Stimulated activated CD8-positive, alpha-beta memory T cell treated with anti-CD3 and anti-CD28 coated beads, Interleukin-12 subunit alpha, Interleukin-12 subunit beta, amount 100 ng/mL, for 24 hours (primary cell): ENCODE data around the gene ISG15.
A peak's percentile ranks its signal among the peaks of the same experiment; 100 is the strongest.
"Not testable (repeated sequence)": the region's sequence is repeated elsewhere in the genome, so short reads cannot be mapped to it uniquely, and the experiment has no call there.

Experiments used
- DNase-seq: peaks from one replicate; pipeline ENCODE4 v3.0.0-alpha.2; 2020; ENCODE audit errors: extremely low read depth

The ISG15 gene

DNA sequence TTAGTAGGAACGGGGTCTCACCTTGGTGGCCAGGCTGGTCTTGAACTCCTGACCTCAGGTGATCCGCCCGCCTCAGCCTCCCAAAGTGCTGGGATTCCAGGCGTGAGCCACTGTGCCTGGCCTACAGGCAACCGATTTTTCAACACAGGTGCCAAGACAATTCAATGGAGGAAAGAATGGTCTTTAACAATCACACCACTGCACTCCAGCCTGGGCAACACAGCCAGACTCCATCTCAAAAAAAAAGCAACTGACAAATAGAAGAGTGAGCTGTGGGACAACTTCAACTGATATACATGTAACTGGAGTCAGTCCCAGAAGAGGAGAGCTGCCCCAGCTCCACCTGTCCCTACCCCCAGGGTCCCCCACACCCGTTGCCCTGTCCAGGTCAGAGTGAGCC is 18.8 kb upstream of the ISG15 start:
- DNase-seq = not testable (repeated sequence)

DNA sequence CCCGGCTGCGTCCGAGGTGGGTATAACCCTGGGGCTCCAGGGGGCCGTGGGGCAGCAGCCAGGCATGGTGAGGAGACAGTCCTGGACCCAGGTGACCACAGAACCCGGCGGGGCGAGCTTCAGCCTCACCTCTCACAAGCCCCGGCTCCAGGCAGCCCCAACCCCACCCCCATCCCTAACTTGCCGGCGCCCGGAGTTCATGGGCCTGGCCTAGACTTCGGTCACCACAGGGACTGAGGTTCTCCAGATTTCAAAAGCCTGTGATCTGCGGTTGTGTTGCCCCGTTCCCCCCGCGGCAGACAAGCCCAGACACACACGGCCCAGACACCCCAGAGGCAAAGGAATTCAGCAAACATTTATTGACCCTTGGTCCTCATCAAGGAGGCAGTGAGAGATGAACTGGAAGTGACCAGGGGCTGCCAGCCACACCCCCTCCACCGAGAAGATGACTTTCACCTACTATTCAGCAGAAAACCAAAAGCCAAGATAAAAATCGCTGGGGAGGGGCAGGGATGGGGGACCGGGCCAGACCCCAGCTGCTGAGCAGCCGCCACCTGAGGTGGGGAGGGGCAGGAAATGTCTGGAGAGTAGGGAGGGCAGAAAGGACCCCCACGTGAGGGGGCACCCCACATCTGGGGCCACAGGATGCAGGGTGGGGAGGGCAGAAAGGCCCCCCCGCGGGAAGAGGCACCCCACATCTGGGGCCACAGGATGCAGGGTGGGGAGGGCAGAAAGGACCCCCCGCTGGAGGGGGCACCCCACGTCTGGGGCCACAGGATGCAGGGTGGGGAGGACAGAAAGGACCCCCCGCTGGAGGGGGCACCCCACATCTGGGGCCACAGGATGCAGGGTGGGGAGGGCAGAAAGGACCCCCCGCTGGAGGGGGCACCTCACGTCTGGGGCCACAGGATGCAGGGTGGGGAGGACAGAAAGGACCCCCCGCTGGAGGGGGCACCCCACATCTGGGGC is 17.3 kb upstream of the ISG15 start:
- DNase-seq = no peak

DNA sequence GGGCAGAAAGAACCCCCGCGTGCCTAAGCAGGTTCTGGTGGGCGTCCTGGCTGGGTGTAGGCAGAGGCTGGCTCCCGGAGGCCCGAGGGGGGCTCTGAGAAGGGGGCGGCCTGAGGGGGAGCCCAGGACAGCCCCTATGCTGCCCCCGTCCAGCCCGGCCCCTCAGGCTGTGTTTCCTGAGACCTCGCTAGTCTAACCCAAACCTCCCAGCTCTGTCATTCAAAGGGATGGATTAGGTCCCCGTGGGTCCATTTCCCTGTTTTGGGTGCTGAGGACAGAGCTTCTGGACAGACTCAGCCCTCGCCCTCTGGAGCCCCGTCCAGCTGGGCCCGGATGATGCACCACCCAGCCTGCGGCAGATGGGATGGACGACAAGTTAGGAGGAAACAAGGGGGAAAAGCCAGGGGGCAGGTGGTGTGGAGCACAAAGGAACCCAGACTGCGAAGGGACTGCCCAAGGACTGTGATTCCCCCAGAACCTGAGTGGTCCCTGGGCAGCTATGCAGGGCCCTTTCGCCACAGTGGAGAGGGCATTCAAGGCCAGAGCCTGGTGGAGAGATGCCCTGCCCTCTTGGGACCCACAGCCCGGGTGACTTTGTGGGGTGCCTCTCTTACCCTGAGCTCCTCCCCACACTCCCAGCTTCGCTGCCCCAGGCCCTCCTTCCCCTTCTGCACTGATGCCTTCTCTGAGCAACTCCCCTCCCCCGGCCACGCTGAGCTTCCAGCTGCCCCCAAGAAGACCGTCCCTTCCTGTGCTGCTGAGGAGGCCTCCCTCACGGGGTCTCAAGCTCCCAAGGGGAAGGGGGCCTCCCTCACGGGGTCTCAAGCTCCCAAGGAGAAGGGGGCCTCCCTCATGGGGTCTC is 16.2 kb upstream of the ISG15 start:
- no peak for DNase-seq

DNA sequence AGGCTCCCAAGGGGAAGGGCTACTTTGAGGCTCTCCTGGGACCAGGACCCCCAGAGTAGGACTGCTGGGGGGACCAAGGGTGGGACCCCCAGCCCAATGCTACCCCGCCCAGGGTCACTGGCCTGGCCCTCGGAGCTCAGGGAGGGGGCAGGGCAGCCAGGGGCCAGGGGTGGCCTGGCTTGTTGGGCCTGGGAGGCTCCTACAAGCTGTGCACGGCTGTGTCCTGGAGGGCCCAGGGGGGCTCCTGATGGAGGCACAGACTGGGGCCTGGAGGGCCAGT is 15.6 kb upstream of the ISG15 start:
- DNase-seq = no peak

DNA sequence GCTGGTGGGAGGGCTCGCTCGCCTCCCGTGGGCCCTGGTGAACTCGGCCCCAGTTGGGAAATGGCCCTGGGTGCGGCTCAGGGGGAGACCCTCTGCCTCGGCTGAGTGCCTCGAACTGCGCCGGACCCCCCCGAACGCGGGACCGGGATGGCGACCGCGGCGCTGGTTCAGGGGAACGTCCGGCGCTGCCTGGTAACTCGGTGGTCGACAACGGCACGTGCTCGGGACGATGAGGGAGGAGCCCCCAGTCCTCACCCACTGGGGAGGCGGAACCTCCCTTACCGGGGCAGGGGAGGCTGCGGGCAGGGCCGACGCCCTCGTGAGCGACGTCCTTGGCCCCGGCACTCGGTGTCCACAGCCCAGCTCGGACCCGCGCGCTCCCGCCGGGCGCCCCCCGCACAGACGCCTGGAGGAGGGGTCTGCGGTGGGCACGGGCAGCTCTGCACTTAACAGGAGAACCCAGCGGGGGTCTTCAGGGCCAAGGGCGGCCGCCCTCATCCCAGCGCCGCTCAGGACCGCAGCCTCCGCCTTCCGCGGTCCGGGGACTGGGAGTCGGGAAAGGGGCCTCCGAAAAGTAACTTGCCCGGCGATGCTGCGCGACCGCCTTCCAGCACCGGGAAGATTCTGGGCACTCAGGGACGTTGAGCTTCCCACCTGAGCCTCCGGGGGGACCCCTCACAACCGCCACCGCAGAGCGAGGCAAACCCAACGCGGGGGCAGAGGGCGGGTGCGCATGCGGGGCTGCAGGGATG is 15.1 kb upstream of the ISG15 start:
- DNase-seq = no peak

DNA sequence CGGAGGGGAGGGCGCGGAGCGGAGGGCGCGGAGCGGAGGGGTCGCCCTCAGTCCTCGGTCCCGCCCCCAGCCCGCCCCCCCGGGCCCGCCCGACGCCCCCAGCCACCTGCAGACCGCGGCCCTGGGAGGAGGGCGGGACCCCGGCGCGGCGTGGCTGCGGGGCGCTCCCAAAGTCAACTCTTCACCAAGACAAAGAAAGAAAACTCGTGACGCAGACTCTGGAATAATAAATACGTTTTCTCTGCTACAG is 14.6 kb upstream of the ISG15 start:
- no peak for DNase-seq

DNA sequence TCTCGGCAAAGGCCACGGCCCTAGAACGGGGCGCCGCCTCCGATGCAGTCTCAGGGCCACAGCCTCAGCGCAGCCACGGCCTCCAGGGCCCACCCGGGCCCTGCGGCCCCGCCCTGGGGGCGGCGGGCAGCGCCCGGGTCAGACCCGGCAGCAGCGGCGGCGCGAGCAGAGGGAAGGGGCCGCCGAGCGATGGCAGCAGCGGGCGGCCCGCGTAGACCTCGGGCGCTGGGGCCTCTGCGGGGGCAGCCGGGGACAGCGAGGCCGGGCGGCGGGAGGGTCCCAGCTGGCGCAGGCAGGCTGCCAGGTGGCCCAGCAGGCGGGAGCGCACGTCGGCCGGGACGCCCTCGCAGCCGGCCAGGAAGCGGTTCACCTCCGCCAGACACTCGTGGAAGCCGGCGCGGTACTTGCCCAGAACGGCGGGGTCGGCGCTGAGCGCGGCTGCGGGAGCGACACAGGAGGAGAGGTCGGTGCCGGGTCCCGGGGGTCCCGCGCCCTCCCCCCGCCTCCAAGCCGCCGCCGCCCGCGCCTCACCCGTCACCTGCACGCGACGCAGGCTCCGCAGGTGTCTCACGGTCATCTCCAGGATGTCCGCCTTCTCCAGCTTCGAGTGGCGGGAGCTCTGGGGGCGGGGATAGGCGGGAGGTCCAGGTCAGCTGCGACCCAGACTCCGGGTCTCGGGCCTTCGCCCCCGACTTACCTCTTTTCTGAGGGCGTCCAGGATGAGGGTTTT is 14.1 kb upstream of the ISG15 start:
- DNase-seq = no peak

DNA sequence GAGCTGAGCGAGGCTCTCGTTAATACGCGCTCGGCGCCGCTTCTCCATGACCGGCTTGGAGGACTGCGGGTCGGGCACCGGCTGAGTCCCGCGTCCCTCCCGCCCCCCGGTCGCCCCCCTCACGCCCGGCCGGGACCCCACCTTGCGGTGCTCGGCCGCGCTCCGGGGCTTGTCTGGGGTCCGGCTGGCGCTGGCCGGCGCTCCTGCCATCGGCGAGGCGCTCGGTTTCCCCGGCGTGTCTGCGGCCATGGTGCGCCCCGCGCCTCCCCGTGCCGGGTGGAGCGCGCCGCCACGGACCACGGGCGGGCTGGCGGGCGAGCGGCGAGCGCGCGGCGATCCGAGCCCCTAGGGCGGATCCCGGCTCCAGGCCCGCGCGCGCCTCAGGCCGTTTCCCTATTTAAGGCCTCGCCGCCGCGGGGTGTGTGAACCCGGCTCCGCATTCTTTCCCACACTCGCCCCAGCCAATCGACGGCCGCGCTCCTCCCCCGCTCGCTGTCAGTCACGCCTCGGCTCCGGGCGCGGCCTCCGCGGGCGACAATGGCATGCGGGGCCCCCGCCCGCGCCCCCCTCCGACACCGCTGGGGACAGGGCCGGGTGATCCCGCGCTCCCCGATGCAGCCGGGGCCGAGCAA is 13.5 kb upstream of the ISG15 start, which contains the start of gene HES4:
Gene HES4, minus strand, starts transcription at position 373 of the 632 bp plus-strand sequence. Its CDS starts 124 bp downstream, at position 249.
- DNase-seq = peak; percentile 34

DNA sequence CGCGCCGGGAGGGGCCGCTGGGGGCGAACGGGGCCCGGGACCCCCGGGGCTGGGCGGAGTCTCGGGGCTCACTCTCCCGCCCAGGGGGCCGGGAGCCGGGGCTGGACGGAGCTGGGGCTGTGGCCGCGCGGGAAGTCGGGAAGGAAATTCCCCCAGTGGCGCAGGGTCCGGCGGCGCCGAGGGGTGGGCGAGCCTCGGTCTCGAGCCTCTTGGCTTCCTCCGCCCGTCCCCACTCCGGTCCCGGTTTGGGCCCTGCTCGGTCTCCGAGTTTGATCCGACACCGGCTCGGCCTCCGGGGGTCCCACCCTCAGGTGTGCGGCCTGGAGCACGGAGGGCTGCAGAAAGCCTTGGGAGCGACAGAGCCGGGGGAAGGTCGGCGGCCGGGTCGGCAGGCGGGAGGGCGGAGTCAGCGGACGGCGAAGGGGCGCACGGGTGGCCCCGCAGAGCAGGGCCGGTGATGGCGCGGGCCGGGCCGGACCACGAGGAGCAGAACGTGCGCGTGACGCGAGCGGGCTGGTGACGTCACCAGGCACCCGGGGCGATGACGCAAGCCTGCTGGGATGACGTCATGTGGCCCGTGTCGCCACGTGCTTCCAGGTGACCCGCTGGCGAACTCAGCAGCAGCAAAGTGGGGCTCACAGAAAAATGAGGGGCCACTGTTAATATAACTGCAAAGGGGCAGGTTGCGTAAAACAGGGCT is 12.8 kb upstream of the ISG15 start:
- no peak for DNase-seq

DNA sequence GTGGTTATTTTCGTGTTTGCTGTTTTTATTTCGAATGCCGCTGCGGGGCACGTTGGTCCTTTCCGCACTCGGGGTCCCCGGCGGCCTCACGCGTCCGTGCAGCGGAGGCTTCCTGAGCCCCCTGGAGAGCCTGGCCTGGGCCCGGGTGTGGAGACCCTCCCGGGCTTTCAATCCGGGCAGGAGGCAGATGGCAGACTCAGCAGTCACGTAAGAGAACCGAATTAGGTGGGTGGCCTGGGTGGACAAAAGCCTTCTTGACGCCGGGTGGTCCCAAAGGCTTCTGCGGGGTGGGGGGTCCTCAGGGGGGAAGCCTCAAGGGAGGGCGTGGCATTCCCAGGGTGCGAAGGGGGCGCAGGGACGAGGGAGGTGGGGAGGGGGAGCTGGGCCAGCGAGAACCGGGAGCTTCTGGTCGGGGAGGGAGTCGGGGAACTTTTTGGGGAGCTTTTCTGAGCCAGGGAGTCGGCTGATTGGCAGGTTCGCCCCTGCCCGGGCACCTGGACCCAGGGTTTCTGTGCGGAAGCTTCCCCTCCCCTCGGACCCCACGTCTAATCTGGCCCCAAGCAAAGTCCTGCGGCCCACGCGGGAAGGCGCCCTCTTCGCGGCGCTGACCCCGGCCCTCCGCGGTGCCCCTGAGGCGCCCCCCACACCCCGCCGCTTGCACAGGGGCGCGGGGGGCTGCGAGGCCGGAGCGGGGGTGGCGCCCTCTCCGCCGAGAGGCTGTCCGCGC is 12.1 kb upstream of the ISG15 start:
- no peak for DNase-seq

DNA sequence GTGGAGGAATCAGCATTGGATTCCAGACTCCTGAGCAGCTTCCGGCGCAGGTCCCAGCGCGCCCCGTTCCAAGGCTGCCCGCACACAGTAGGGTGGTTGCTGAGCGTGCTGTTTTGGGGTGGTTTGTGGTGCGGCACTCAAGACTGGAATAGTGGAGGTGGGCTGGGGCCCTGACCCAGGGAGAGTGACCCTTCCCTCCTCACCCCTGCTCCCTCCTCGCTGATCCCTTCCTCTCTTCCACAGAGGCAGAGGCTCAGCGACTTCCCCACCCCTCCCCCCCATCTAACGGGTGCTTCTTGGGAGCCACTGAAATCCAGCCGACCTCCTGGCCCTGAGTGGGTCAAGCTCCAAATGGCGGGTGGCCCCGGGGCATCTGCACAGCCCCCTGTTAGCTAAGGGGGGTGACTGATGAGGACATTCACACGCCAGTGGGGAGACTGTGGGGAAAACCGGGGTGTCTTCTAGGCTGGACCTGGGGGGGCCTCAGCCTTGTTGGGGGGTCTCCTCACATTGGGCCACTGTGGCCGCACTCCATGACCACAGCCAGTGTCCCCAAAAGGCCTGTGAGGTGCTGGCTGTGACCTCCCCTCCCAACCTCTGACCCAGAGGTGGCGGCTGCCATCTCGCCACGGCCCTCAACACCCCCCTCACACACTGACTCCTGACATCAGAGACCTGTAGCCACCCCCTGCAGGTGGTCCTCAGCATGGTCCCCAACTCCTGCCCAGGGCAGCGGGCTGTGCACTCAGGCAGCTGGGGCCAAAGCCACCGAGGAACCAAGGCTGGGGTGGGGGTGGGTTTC is 9.5 kb upstream of the ISG15 start:
- DNase-seq = no peak

DNA sequence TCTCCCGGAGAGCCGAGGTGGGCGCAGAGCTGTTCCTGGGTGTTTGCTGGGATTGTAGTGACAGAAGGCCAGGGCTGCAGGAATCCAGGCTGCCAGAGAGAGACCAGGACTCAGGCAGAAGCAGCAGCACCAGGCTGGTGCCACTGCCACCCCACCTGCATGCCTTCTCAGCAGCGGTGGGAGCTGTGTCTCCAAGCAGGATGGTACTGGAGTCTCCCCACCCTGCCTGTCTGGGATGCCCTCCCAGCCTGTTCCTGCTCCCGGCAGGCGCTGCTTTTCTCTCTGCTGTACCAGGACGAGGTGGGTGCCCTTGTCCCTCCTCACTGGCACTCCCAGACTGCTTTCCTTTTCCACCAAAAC is 8.9 kb upstream of the ISG15 start:
- DNase-seq = no peak

DNA sequence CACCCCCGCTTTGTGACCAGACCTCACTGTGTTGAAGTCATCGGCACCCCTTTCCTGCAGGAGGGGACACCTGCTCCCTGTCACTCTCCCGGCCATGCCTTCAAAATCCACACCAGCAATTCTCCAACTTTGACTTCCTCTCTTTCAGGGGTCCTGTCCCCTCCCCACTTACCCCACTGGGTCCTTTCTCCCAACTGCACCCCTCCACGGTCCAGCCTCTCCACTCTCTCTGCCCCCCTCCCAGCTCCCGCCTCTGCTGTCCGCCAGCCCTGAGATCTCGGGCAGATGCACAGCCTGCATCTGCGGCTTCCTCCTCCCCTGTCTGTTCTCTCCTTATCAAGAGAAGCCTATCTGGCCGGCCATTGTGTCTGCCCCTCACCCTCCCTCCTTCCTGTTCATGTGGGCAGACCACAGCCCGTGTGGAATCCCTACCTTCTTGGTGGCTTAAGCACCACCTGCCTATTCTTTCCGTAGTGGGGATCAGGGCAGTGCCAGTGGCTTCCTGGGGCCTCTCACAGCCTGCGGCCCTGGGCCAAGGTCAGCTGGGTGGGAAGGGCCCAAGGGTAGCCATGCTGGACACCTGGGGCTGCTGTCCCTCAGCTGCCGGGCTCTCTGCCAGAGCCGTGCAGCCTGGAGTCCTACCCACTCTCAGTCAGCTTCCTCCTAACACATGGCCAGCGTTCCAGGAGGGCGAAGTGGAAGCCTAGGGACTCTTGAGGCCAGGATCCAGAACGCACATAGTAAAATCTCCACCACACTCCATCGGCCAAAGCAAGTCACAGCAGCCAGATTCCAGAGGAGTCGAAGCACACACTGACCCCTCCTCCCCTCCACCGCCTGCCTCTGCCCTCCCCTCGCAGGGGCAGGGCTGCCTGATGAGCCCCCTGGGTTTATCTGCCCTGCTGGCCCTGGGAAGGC is 8.3 kb upstream of the ISG15 start:
- no peak for DNase-seq

DNA sequence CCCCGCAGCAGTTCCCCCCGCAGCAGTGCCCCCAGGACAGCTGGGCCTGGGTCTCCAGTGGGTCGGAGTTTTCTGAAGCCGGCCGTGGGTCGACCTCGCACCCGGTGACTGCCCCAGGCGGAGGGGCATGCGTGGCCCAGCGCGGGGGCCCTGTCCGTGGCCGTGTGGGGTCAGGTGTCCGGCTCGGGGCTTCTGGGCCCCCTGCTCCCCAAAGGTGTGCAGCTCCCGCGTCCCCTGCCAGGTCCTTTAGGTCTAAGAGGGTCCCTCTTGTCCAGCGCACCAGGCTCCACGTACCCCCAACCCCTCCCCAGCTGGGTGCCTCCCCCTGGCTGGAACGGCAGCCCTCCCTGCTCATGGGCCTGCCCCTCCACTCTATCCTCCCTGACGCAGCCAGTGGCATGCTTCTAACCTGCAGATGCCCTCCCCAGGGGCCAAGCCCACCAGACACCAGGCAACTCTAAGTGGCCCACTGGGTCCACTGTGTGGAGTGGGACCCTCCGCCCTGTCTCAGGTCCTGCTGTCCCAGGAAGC is 7.5 kb upstream of the ISG15 start:
- no peak for DNase-seq

DNA sequence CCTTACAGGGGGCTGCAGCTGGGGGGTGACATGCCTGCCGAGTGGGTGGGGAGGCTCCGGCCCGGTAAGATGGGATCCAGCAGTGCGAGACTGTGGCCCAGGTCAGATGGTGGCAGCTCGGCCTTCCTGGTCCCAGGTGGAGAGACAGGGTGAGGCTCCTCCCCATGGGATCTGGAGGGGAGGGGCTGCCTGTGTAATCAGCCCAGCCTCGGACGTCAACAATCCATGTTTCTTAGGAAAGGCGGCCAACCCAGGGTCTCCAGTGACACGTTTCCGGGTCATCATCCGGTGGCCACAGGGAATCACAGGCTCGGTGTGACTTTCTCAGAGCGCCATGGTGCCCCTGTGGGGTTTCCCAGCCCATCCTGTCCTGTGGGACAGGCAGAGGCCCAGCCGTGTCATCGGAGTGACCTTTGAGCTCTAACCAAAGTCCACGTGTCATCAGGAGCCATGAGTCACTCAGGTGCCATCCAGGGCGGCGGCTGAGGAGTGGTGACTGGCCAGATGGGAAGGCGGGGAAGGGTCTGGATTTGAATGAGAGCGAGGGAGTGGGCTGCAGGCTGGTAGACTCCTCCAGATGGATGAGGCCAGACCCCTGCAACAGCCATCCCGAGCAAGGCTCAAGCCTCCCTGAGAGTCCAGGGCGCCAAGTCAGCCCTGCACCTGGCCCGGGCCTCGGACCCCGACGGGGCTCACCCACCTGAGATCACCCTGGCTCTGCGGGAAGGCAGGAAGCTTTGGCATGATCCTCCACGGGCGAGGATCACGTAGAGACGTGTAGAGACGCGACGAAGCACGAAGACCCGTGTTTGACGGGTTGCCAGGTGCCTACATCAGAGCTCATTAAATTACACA is 6.8 kb upstream of the ISG15 start:
- no peak for DNase-seq

DNA sequence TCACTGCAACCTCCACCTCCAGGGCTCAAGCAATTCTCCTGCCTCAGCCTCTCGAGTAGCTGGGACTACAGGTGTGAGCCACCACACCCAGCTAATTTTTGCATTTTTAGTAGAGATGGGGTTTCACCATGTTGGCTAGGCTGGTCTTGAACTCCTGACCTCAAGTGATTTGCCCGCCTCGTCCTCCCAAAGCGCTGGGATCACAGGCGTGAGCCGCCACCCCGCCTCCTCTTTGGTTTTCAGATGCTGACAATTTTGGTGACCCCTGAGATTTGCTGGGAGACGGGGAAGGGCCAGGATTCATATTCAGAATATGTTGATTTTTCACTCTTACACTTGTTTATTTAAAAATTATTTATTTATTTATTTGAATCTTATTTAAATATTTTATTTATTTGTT is 3.2 kb upstream of the ISG15 start:
- DNase-seq = not testable (repeated sequence)

DNA sequence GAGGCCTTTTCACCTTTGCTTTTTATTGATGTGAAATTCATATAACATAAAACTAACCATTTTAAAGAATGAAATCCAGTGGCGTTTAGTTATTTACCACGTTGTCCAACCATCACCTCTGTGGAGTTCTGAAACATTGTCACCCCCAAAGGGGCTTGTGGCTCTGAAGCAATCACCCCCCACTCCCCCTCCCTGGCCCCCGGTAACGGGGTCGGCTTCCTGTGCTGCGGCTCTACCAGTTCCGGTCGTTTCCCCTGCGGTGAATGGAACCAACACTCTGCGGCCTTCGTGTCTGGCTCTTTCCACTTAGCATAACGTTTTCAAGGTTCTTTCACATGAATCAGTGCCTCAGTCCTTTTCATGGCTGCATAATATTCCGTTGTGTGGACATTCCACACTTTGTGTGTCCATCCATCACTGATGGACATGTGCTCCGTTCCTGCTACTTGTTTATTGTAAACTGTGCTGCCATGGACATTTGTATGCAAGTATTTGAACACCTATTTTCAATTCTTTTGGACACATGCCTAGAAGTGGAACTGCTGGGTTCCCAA is 1.8 kb upstream of the ISG15 start:
- no peak for DNase-seq
